MG63 (cell line): Measurements from ENCODE around the gene KCTD10. TPM values are rescaled to one million over a fixed set of nuclear protein-coding genes. Genes with fewer than 3 reads are reported as not detected.

ENCODE experiments used
- DNase-seq: peaks from one replicate; pipeline ENCODE4 v3.0.0-alpha.2; 2020
- H3K27me3 ChIP-seq: fragments of 250-450 bp; sonication (Bioruptor Pico); 2 replicates; pipeline ENCODE4 v1.5.1; 2020; ENCODE audit warnings: mild to moderate bottlenecking, moderate library complexity
- H3K36me3 ChIP-seq: fragments of 250-450 bp; sonication (Bioruptor Pico); 2 replicates; pipeline ENCODE4 v1.5.1; 2020; ENCODE audit warnings: mild to moderate bottlenecking, moderate library complexity
- H3K4me3 ChIP-seq: fragments of 250-450 bp; sonication (Bioruptor Pico); 2 replicates; pipeline ENCODE4 v1.5.1; 2020; ENCODE audit warnings: mild to moderate bottlenecking, moderate library complexity
- H3K9me3 ChIP-seq: fragments of 250-450 bp; sonication (Bioruptor Pico); 2 replicates; pipeline ENCODE4 v1.5.1; 2020; ENCODE audit warnings: mild to moderate bottlenecking, moderate library complexity
- total RNA-seq: library from RNA; depleted of rRNA; stranded (reverse); fragments of >200 nt; shearing (Covaris generic); gene quantifications from 2 replicates; pipeline ENCODE4 v1.2.3, GENCODE V29; 2014; ENCODE audit warnings: low replicate concordance

Gene KCTD10
- total RNA-seq, 1 experiment from 2014 or later = 101 TPM

DNA sequence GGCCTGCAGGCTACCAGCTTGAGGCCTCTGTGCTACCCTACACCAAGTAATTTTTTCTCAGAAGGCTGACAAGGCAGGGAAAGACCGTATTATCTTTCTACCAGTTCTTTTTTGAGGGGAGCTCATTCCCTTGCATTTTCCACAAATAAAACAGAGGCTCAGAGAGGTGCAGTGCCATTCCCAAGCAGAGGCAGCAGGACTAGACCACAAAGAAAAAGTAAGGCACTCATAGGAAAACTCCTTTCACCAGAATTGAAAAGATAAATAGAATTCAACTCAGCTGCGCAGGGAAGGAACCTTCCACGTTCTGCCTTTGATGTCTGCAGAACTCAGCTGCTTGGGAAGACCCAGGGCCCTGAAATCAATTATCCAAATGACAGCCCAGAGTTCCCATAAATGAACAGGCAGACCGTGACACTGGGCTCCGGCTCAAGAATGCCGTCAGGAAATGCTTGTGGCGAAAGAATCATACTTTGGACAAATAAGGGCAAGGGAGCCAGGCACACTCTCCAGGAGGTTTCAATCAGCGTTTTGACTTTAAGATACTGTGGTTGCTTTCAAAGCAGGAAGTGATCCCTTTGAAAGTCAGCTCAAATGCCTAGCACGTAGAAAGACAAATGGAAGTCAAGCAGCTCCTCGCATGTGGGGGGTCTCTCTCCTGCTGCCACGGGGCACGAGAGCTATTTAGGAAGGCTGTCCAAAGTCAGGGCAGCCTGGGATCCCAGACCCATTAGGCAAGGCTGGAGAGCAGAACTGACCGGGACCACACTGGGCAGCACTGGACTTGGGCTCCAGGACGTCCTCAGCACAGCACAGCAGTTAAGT, 14.0 kb downstream of the KCTD10 start:
- peak; percentile 89 for DNase-seq
- Histone ChIP-seq H3K36me3 (peaks cover 50% of the 10 kb centered on the region), H3K4me3 (peak overlapping the region; percentile 24; the same call in 1 of the 2 replicates), H3K27me3 (no peaks in the 10 kb centered on the region), H3K9me3 (no peaks in the 10 kb centered on the region)

DNA sequence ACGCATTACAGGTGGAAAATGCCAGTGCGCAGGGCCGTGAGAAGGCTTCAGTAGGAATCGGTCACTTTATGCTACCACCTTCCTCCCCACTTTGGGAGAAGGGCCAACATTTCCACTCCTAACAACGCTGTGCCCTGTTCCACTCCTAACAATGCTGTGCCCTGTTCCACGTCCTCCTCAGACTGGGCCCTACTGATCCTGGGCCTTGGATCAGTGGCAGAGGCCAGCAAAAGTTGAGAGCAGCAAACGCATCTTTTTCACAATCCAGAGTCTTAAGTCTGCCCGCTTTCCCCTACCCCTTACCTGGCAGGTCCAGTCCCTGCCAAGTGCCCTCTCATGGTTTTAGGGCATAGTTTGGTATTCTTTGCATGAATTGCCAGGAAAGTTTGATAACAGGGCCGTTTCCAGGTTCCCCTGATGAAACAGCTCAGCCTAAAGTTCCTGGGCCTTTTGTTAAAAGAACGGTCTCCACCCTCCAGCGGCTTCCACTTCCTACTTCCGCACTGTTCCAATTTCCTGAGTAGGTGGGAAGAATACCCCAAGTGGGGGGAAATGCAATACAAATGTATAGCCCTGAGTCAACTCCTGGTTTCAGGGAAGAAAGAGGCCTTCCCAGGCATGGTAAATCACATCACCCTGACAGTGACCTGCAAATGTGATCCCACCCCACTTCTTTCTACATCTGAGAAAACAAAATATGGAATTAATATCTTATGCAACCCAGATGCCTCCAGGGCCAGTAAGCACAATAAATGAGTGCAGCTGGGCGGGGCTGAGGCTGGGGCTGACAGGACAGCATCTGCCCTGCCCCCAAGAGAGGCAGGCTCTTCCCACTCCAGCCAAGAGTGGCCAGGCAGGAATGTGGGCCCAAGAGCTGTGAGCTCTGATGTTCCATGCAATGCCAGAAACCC, 15.0 kb downstream of the KCTD10 start:
- Histone ChIP-seq H3K27me3 (no peaks in the 10 kb centered on the region), H3K36me3 (peaks cover 52% of the 10 kb centered on the region), H3K9me3 (no peaks in the 10 kb centered on the region), H3K4me3 (no peak overlapping the region)
- DNase-seq = peak; percentile 94

DNA sequence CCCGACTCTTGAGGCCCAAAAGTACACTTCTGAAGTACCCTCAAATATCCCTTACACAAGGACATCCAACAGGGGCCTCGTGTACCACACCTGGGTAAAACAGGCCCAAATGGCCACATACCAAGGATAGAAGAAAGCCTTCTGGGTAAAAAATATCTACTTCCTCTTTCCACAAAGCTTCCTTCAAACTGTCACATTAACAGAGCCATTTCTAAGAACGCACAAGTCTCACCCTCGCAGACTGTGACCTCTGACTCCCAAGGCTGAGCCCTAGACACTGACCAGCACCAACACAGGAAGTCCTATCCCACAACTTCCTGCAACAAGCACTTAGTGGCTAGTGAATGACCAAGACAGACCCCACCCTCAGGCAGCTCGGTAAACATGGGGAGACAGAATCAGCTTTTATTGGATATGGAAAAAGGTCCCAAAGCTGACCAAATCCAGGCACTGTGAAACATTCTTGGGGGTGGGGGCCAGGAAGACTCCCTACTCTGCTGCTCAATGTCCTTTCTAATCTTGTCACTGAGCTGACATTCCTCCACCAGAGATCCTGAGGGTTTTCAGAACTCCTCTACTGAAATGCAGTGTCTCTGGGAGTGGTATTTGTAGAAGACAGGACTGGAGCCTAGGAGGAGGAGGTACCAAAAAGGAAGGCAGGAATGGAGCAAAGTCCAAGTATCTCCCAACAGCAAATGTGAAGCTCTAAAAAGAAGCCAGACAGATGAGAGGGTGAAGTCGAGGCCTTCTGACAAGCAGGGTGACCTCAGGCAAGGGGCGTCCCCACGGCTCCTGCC, 15.9 kb downstream of the KCTD10 start:
- Histone ChIP-seq H3K9me3 (no peaks in the 10 kb centered on the region), H3K36me3 (peaks cover 55% of the 10 kb centered on the region), H3K4me3 (no peak overlapping the region), H3K27me3 (no peaks in the 10 kb centered on the region)
- peak; percentile 38 for DNase-seq

DNA sequence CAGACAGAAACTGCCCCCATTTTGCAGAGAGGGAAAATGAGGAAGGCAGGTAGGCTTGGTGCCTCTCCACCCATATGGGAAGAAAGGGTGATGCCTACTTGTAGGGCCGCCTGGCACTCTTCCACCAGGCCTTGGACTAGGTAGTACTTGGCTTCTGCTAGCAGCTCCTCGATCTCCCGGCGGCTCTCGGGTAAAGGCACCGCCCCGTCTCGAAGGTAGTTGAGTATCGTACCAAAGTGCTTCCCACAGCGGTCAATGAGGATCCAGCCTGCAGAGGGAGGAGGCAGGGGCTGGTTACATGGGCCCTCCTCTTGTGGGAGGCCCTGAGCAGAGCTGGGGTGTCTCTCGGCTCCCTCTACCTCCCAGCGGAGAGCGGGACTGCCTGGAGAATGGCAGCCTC, 16.6 kb downstream of the KCTD10 start:
- Histone ChIP-seq H3K9me3 (no peaks in the 10 kb centered on the region), H3K27me3 (no peaks in the 10 kb centered on the region), H3K36me3 (peaks cover 57% of the 10 kb centered on the region), H3K4me3 (no peak overlapping the region)
- DNase-seq = no peak

DNA sequence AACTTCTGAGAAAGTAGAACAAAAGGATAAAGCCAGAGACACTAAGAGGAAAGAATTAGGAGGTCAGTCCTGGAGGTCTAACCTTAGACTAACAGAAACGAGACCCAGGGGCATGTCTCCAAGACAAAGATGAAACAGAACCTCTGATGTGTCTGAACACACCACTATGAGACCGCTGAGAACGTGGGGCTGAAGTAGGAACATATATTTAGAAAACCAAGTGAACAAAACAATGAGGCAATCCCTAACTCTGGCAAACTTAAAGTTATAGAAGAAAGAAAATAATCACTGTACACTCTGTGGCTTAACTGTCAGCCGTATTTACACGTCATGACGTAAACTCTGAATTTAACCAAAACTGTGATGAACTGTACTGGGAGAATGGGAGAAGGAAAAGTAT, 17.9 kb downstream of the KCTD10 start:
- peaks cover 55% of the 10 kb centered on the region for H3K36me3 ChIP-seq
- H3K9me3 ChIP-seq = no peaks in the 10 kb centered on the region
- no peaks in the 10 kb centered on the region for H3K27me3 ChIP-seq
- H3K4me3 ChIP-seq = no peak overlapping the region
- DNase-seq = no peak

DNA sequence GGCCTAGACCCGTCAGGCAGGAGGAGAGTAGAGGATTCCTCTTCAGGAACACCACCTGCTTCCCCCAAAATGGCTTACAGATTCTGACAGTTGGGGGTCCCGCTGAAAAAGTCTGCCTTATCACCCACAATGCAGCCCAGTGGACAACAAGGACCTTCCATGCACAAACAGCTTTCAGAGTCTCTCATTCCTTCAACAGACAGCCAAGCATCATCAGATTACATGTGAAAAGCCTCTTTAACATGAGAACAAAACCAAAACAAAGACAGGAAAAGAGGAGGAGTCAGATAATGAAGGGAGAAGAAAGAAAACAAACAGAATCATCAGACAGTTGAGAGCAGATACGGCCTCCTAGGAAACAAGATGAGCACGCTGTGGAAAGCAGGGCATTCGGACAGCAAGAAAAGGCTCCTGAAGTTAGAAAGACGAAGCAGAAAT, 18.3 kb downstream of the KCTD10 start:
- no peak for DNase-seq
- no peaks in the 10 kb centered on the region for H3K27me3 ChIP-seq
- no peaks in the 10 kb centered on the region for H3K9me3 ChIP-seq
- H3K36me3 ChIP-seq = peaks cover 58% of the 10 kb centered on the region
- no peak overlapping the region for H3K4me3 ChIP-seq

DNA sequence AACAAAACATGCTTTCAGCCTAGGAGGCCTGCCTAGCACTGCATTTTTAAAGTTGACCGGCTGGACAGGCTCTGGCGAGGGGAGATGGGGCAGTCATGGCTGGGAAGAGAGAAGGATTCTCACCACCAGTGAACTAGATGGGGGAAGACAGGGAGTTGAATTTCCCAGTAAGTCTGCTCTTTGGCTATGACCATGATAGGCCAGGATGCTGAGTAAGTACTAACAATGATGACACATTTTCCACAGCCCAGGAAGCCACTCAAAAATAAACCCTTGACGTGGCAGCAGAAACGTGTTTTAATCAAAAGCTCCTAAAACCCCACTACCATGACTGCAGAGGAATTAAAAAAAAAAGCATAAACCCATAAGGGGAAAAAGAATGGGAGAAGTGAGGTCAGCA, 19.0 kb downstream of the KCTD10 start:
- peaks cover 62% of the 10 kb centered on the region for H3K36me3 ChIP-seq
- no peak for DNase-seq

DNA sequence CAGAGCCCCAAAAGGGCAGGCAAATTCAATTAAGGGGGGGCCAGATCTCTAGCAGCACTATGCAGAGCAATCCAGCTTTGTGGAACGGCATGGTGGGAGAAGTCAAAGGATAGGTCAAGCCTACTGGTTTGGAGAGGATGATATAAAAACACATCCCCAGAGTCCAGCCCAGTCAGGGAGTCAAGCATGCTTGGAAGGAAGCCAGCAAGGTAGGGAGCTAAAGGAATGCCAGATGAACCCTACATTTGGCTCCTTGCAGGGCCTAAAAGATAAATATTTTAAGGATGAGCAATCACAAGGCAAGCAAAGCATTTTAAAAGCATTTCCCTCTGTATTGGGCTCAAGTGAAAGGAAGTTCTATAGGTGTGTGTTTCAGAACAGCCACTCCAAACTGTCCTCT, 21.4 kb downstream of the KCTD10 start:
- Histone ChIP-seq H3K27me3 (no peaks in the 10 kb centered on the region), H3K36me3 (peaks cover 73% of the 10 kb centered on the region), H3K9me3 (no peaks in the 10 kb centered on the region), H3K4me3 (no peak overlapping the region)
- no peak for DNase-seq

More for the DNA sequence above, 19.0 kb downstream of the KCTD10 start:
- H3K9me3 ChIP-seq = no peaks in the 10 kb centered on the region
- no peaks in the 10 kb centered on the region for H3K27me3 ChIP-seq
- no peak overlapping the region for H3K4me3 ChIP-seq

DNA sequence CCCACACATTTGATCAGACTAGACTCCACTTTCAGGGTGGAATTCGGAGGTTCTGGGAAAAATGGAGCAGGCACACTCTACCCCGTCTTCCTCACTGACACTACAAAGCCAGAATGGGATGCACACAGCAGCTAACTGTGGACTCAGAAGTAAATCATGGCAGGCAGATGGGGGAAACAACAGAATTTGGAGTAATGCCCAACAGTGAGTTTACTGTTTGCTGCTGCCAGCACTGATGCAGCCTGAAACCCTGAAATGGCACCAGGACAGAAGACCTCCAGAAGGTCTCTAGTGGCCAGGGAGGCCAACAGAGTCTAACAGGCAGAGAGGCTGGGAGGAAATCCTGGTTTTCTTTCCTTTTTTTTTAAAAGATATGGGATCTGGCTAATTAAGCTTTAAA, 24.6 kb downstream of the KCTD10 start:
- no peak for DNase-seq
- Histone ChIP-seq H3K27me3 (no peaks in the 10 kb centered on the region), H3K9me3 (no peaks in the 10 kb centered on the region), H3K36me3 (peaks cover 71% of the 10 kb centered on the region), H3K4me3 (no peak overlapping the region)

DNA sequence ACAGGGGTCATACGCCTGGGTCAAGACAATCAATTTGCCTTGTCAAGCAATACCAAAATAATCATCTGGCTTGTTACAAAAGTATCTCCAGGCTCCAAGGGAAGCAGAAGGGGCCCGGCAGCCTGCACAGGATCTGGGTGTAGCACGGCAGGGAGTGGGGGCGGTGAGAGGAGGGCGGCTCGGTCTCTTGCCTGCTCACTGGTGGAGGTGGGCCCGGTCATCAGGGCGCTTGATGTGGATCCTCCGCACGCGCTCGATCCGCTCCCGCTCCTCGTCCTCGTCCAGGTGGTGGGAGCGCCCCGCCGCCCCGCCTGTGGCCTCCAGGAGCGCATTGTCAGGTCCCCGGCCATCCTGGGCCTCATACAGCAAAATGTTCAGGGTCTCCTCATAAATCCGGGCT, 25.7 kb downstream of the KCTD10 start:
- no peak for DNase-seq
- H3K4me3 ChIP-seq = no peak overlapping the region
- H3K27me3 ChIP-seq = no peaks in the 10 kb centered on the region
- no peaks in the 10 kb centered on the region for H3K9me3 ChIP-seq
- peaks cover 64% of the 10 kb centered on the region for H3K36me3 ChIP-seq

DNA sequence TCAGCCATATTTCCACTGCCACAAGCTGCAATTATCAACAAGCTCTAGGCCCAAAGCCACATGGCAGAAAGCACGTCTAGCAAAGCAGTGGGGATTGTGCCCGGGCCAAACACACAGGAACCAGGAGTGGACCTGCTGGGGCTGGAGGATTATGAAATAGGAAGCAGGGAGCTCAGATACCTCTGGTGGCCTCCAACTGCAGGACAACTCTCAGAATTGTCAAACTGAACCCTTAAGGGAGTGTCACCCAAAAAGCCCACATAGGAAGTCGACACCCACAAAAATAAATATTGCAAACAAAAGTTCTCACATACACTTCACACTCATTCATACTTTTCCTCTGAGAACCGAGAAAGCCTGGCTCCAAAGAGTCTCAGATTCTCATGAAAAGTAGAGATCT, 26.1 kb downstream of the KCTD10 start:
- peaks cover 60% of the 10 kb centered on the region for H3K36me3 ChIP-seq
- no peaks in the 10 kb centered on the region for H3K27me3 ChIP-seq
- no peak for DNase-seq
- no peaks in the 10 kb centered on the region for H3K9me3 ChIP-seq
- no peak overlapping the region for H3K4me3 ChIP-seq

DNA sequence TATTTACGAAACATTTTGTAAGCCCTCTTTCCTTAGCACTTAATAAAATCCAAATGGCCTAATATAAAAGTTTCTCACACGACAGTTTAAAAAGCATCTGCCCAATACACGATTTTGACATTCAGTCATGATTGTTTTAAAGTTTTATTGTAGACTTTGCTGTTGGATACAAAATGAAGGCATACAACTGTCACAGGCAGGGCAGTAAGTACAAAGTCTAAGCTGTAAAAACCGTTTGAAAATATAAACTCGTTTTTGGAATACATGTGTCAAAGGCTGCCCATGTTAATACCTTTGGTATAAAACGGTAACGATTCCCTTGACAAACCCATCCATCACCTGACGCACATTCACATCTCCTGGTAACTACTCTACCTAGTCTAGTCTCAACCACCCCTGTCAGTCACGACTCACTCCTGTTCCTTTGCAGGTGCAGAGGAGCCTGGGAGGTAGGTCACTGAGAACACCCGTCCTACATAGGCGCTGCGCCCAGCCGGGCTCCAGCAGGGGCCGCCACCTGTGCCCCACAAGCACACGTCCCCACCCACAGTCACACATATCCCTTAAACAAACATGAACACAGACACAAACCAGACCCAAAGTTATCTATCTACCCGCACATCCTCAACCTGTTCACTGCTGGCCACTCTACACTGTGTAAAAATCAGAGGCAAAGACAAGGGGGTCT, 27.1 kb downstream of the KCTD10 start:
- no peak overlapping the region for H3K4me3 ChIP-seq
- peaks cover 54% of the 10 kb centered on the region for H3K36me3 ChIP-seq
- no peaks in the 10 kb centered on the region for H3K9me3 ChIP-seq
- no peaks in the 10 kb centered on the region for H3K27me3 ChIP-seq
- DNase-seq = no peak

DNA sequence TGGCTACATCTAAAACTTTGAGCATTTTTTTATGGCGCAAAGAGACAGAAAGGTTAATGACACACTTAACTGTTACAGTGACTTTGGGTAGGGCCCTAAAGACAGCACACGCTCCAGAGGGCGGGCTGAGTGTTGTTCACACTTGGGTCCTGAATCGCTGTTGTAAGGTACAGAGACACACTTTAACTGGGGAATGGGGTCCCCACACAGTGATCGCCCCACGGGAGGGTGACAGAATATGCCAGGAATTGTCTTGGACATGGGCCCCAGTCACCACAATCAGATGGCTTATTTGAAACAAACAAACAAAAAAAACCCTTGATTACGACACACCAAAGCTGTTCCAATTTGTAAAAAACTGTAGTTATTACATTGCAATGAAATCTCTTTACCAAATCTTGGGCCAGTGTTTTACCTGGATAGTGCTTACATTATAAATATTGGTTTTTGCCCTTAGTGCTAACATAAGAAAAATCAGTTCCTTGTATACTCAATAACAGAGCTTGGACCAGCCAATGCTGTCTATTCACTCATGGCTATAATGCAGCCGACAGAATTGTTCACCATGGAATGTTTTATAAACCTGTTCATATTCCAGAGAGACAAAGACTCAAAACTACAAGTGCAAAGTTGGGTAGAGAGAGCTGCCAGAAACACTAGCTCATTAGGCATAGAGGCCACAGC, 28.3 kb downstream of the KCTD10 start:
- Histone ChIP-seq H3K4me3 (no peak overlapping the region), H3K36me3 (peaks cover 44% of the 10 kb centered on the region), H3K9me3 (no peaks in the 10 kb centered on the region), H3K27me3 (no peaks in the 10 kb centered on the region)
- no peak for DNase-seq

DNA sequence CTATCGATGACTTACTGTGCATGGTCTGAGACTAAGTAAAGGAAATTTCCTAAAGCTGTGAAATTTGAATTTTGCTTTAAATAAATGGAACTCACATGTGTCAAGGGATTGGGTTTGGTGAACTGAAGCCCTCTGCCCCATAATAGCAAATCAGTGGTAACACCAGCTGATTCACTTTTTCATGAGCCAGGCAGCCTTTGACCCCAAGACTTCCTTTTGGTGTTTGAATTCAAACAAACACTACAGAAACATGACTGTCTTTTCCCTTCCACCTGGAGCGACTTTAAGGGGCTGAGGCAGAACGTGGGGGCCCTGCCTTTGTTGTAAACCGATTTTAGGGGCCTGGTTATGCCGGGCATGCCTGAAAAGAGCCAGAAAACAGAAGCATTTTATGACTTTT, 28.8 kb downstream of the KCTD10 start:
- Histone ChIP-seq H3K36me3 (peaks cover 39% of the 10 kb centered on the region), H3K27me3 (no peaks in the 10 kb centered on the region), H3K9me3 (no peaks in the 10 kb centered on the region), H3K4me3 (no peak overlapping the region)
- DNase-seq = no peak

DNA sequence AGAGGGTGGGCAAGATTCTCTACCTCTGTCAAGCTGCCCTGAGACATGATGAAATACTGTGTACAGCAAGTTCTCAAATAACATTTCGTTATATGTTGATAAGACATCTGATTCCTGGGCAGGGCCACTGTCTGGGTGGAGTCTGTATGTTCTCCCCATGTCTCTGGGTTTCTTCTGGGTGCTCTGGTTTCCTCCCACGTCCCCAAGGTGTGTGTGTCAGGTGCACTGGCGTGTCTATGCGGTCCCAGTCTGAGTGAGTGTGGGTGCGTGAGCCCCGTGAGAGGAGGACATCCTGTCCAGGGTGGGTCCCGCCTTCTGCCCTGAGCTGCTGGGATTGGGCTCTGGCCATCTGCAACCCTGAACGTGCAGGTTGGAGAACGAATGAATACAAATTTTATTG, 29.6 kb downstream of the KCTD10 start:
- no peak for DNase-seq
- H3K27me3 ChIP-seq = no peaks in the 10 kb centered on the region
- H3K36me3 ChIP-seq = peaks cover 39% of the 10 kb centered on the region
- no peaks in the 10 kb centered on the region for H3K9me3 ChIP-seq
- H3K4me3 ChIP-seq = no peak overlapping the region

DNA sequence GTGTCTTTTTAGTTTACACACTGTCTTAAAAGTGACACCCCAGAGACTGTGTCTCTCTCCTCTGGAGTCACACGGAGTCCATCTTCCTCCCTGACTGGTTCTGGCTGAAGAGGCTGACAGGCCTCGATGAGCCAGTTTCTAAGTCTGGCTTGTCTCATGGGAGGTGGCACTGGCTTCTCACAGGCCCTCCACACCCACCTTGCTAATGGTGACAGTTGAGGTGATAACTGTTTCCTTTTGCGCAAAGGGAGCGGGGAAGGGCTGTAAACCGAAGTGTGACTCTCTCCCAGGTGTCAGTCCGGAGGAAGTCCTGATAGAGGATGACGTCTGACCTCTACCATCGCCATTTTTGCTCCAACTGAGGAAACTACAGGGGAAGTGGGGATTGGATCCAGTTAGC, 30.2 kb downstream of the KCTD10 start:
- no peaks in the 10 kb centered on the region for H3K27me3 ChIP-seq
- H3K9me3 ChIP-seq = no peaks in the 10 kb centered on the region
- peaks cover 34% of the 10 kb centered on the region for H3K36me3 ChIP-seq
- DNase-seq = no peak
- no peak overlapping the region for H3K4me3 ChIP-seq
